HUES48 (cell line): ENCODE data around the gene ANKMY2.

Source experiments
- H3K27ac ChIP-seq: one replicate; pipeline ENCODE4 v1.7.0; 2013; ENCODE audit warnings: low read depth, low read length, inconsistent platforms
- H3K27me3 ChIP-seq: 2 replicates; pipeline ENCODE4 v1.6.1; 2013; ENCODE audit warnings: mild to moderate bottlenecking, low read length; ENCODE audit not compliant: control insufficient read depth, insufficient read depth
- H3K36me3 ChIP-seq: 2 replicates; pipeline ENCODE4 v1.6.1; 2013; ENCODE audit warnings: low read length; ENCODE audit not compliant: control insufficient read depth, insufficient read depth
- H3K4me1 ChIP-seq: 2 replicates; pipeline ENCODE4 v1.6.1; 2013; ENCODE audit warnings: mild to moderate bottlenecking, low read length; ENCODE audit not compliant: control insufficient read depth, insufficient read depth
- H3K4me3 ChIP-seq: 2 replicates; pipeline ENCODE4 v1.5.1; 2013; ENCODE audit warnings: mild to moderate bottlenecking, low read depth, low read length
- H3K9ac ChIP-seq: 2 replicates; pipeline ENCODE4 v1.6.1; 2013; ENCODE audit warnings: mild to moderate bottlenecking, low read depth, low read length, moderate library complexity
- H3K9me3 ChIP-seq: 2 replicates; pipeline ENCODE4 v1.6.1; 2013; ENCODE audit warnings: low read length; ENCODE audit not compliant: control insufficient read depth, insufficient read depth

The ANKMY2 gene

DNA sequence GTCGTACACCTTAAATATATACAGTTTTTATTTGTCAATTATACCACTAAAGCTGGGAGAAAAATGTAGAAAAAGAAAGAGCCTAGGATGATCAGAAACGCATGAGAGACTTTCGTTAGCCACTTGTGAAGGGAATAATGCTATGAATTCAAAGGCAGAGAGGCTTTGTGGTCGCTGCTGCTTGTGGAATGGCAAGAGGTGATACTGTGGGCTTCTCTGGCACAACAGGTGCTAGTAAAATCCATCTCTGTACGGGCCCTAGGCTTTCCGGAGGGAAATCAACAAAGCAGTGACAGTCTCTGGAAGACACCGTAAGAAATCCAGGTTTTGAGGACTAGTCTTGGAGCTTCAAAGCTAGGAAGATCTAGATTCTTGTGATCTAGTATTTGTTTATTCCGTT lies 66.3 kb downstream of the ANKMY2 start:
- H3K27me3 ChIP-seq = no peaks in the 10 kb centered on the region
- H3K27ac ChIP-seq = no peak overlapping the region
- no peaks in the 10 kb centered on the region for H3K4me1 ChIP-seq
- no peaks in the 10 kb centered on the region for H3K9me3 ChIP-seq
- no peak overlapping the region for H3K9ac ChIP-seq
- H3K36me3 ChIP-seq = no peaks in the 10 kb centered on the region
- no peak overlapping the region for H3K4me3 ChIP-seq

DNA sequence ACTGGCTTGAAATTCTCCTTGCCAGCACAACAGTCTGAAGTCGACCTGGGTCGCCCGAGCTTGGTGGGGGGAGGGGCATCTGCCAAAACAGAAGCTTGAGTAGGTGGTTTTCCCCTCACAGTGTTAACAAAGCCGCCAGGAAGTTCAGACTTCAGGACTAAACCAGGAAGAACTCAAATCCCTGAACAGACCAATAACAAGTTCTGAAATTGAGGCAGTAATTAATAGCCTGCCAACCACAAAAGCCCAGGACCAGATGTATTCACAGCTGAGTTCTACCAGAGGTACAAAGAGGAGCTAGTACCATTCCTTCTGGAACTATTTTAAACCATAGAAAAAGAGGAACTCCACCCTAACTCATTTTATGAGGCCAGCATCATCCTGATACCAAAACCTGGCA lies 73.6 kb downstream of the ANKMY2 start:
- Histone ChIP-seq H3K36me3 (no peaks in the 10 kb centered on the region), H3K4me1 (no peaks in the 10 kb centered on the region), H3K9ac (no peak overlapping the region), H3K27me3 (no peaks in the 10 kb centered on the region), H3K4me3 (no peak overlapping the region), H3K27ac (no peak overlapping the region), H3K9me3 (no peaks in the 10 kb centered on the region)

DNA sequence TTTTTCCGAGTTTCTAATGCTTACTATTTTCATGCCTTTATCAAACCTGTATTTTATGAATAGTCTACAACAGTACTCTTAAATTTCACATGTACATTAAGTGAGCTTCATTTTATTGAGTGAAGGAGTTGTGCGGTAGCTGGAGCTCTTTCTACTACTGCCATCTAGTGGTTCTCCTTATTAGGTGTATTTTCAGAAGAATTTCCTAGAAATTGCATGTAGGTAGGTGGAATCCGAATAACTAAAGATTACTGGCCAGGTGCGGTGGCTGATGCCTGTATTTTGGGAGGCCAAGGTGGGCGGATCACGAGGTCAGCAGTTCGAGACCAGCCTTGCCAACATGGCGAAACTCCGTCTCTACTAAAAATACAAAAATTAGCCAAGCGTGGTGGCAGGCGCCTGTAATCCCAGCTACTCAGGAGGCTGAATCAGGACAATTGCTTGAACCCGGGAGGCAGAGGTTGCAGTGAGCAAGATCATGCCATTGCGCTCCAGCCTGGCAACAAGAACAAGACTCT lies 80.6 kb downstream of the ANKMY2 start:
- Histone ChIP-seq H3K4me1 (no peaks in the 10 kb centered on the region), H3K36me3 (no peaks in the 10 kb centered on the region), H3K4me3 (no peak overlapping the region), H3K9ac (no peak overlapping the region), H3K27me3 (no peaks in the 10 kb centered on the region), H3K9me3 (no peaks in the 10 kb centered on the region), H3K27ac (no peak overlapping the region)

DNA sequence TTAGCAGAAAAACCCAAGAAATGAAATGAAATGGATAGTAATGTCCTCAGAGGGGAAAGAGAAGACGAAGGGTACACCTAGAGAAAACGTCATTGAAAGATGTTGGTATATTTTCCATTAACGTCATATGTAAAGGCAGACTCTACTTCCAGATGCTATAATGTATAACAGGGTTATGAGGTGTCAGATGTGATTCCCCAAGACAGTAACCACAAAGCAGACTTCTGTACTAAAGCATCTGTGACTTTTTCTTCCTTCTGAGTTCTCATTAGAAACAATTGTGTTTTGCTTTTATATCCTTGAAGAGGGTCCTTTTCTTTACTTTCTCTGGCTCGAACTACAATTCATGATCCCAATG lies 81.6 kb downstream of the ANKMY2 start:
- Histone ChIP-seq H3K27ac (no peak overlapping the region), H3K36me3 (no peaks in the 10 kb centered on the region), H3K4me1 (no peaks in the 10 kb centered on the region), H3K27me3 (no peaks in the 10 kb centered on the region), H3K4me3 (no peak overlapping the region), H3K9ac (no peak overlapping the region), H3K9me3 (no peaks in the 10 kb centered on the region)

DNA sequence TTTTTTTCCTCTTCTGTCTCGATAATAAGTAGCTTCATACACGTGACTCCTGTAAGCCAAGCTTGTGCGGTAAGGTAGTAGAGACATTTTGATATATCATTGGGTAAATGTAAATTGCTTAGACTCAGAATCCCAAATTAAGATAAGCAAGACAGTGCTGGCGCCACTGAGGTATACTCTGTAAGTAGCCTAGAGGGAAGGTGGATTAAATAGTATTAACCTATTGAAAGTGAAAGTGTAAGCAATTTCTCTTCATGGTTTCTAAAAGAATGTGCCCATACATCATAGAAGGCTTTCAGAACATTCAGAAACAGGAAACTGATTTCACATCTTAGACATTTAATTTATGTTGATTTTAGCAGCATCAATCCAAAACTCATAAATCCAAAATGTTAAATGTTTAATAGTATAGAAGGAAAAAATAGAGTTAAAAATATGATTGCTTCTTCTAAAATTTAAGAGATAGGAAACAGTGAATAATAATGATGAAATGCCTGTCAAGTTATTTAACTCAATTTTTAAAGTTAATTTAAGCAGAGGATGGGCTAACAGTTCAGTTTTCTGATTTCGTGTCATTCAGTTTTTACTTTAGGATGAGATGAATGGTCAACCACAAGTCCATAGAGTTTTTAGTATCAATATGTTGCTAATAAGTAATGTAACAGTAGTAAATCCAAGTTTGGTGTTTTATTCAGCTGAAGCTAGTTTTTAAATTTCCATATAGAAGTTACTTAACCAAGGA lies 82.1 kb downstream of the ANKMY2 start:
- Histone ChIP-seq H3K4me1 (no peaks in the 10 kb centered on the region), H3K4me3 (no peak overlapping the region), H3K9ac (no peak overlapping the region), H3K27me3 (no peaks in the 10 kb centered on the region), H3K27ac (no peak overlapping the region), H3K9me3 (no peaks in the 10 kb centered on the region), H3K36me3 (no peaks in the 10 kb centered on the region)

DNA sequence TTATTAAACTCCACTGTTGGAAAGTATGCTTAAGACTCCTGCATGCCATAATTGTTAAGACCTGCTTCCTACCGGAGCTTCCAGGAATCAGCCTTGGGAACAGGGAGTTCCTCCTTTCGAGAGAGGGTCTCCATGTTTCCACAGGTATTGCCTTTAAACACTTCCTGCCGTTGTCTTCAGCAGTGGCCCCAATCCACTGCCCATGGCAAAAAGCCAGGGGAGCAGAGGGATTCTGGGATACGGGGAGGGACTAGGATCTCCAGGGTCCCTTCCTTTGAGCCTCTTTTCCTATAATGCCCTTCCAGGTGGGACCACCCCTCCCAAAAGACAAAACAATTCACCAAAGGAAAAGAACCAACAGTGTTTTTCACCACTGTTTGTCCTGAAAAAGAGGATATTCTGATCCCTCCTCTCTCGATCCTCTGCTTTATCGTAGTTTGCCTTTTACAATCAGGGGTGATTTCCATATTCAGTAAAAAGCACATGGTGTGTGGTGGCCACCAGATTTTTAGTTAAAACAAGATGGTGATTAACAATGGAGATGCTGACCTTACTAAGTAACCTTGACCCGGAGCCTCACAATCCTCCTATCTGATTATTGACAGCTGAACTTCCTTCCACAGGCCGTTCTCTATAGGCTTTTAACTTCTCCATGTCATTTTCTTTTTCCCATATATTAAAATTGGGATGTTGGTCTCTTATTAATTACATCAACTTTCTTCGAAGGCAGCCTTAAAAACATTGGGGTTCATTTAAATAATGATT lies 82.9 kb downstream of the ANKMY2 start:
- no peaks in the 10 kb centered on the region for H3K36me3 ChIP-seq
- H3K4me3 ChIP-seq = no peak overlapping the region
- H3K27me3 ChIP-seq = no peaks in the 10 kb centered on the region

DNA sequence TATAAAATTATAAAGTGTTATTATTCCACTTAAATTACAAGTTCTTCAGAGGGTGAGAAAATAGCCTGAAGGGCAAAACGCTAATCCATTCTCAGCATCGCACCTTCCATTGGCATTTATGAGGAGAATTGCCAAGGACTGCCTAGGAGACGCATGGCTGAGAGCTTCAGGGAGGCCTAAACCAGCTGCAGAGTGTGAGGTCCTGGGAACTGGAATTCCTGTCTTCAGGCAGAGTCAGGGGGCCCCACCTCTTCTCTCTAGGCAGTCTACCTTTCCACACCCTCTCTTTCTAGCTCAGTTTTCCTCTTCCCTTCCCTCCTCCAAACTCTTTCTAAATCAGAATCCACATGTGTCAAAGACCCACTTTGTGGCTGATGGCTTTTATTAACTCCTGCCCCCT lies 83.6 kb downstream of the ANKMY2 start:
- H3K9ac ChIP-seq = no peak overlapping the region
- no peaks in the 10 kb centered on the region for H3K9me3 ChIP-seq
- H3K4me3 ChIP-seq = no peak overlapping the region
- no peaks in the 10 kb centered on the region for H3K4me1 ChIP-seq
- no peak overlapping the region for H3K27ac ChIP-seq
- H3K36me3 ChIP-seq = no peaks in the 10 kb centered on the region
- no peaks in the 10 kb centered on the region for H3K27me3 ChIP-seq

More for the DNA sequence above, 82.9 kb downstream of the ANKMY2 start:
- H3K9ac ChIP-seq = no peak overlapping the region
- H3K9me3 ChIP-seq = no peaks in the 10 kb centered on the region
- no peaks in the 10 kb centered on the region for H3K4me1 ChIP-seq
- H3K27ac ChIP-seq = no peak overlapping the region

DNA sequence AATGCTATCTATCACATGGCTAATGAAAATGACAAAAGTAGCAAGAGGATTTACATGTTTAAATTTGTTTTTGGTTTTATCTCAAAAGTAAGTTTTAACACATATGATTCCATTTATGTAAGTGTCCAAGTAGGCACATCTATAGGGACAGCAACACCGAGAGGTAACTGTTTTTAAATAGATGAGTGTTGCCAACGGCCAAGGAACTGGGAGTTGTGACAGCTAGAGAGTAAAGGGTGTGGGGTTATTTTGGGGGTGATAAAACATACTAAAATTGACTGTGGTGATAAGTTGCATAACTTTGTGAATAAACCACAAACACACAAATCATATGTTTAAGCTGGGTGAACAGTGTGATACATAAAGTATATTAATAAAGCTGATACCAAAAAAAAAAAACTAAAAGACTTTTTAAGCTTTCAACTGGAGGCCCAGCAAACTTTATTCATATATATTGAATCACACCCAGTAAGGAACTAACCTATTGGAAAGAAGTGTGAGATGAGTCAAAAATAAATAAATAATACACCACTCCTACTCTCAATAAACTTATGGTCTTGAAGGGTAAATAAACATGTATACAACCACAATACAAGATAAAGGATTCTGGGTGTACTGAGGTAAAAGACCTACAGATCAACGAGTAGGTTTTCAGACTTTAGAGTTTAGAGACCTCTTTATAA lies 85.9 kb downstream of the ANKMY2 start:
- Histone ChIP-seq H3K4me1 (no peaks in the 10 kb centered on the region), H3K36me3 (no peaks in the 10 kb centered on the region), H3K9me3 (no peaks in the 10 kb centered on the region), H3K4me3 (no peak overlapping the region), H3K9ac (no peak overlapping the region), H3K27ac (no peak overlapping the region), H3K27me3 (no peaks in the 10 kb centered on the region)

DNA sequence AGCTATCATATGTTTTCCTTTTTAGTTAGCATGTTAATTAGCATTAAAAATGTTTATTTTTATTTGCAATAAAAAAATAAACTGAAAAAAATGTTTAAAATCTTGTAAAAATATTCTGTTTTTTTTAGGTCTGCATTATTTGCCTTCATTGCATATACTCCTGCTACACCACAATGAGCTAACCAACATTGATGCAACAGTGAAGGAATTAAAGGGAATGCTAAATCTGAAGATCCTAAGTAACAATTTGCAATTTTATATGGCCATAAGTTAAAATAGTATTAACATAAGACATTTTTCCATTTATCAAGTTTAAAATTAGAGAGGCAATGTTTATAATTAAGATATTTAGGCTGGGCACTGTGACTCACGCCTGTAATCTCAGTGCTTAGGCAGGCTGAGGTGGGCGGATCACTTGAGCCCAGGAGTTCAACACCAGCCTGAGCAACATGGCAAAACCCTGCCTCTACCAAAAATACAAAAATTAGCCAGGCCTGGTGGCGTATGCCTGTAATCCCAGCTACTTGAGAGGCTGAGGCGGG lies 86.7 kb downstream of the ANKMY2 start:
- Histone ChIP-seq H3K9ac (no peak overlapping the region), H3K27ac (no peak overlapping the region), H3K9me3 (no peaks in the 10 kb centered on the region), H3K27me3 (no peaks in the 10 kb centered on the region), H3K36me3 (no peaks in the 10 kb centered on the region), H3K4me1 (no peaks in the 10 kb centered on the region), H3K4me3 (no peak overlapping the region)

DNA sequence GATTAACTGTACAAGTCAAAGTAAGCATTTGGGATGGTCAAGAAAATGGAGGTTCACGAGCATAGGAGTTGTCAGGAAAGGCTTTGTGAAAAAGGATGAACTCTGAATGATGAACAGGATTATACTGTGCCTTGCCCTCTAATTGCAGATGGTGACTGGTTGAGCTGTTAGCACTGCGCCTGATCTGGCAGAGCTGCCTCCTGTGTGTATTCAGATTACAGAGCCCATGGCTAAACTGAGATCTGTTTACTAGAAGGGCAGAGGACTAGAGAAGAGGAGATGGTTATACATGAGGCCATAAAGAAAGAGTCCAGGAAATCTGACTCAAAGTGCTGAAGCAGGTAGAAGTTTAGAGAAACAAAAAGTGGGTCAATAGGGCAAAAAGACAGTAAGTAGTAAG lies 89.2 kb downstream of the ANKMY2 start:
- Histone ChIP-seq H3K4me1 (no peaks in the 10 kb centered on the region), H3K36me3 (no peaks in the 10 kb centered on the region), H3K9ac (no peak overlapping the region), H3K27ac (no peak overlapping the region), H3K4me3 (no peak overlapping the region), H3K27me3 (no peaks in the 10 kb centered on the region), H3K9me3 (no peaks in the 10 kb centered on the region)
